Keratinocyte (primary cell): ENCODE results near the gene ADAMTS2. TPM values are rescaled to one million over a fixed set of nuclear protein-coding genes. Genes with fewer than 3 reads are reported as not detected.

Experiments used
- DNase-seq: peaks from one replicate; pipeline ENCODE4 v3.0.0-alpha.2; 2011; ENCODE audit warnings: low read depth, missing footprints, low spot score
- FAIRE-seq: peaks from 2 replicates; lab custom pipeline; 2011; peaks lifted over from hg19 to GRCh38; lab: Jason Lieb, UNC
- H2AFZ ChIP-seq: 2 replicates; pipeline ENCODE4 v1.6.0; 2012; ENCODE audit warnings: low read length, control low read depth, inconsistent platforms; ENCODE audit not compliant: control insufficient read depth
- H3K27ac ChIP-seq: 2 replicates; pipeline ENCODE4 v1.5.1; 2011; ENCODE audit warnings: low read length; ENCODE audit not compliant: control insufficient read depth, insufficient read depth
- H3K27me3 ChIP-seq: 3 replicates; pipeline ENCODE4 v1.6.0; 2011; ENCODE audit warnings: low read length; ENCODE audit not compliant: control insufficient read depth, insufficient read depth; ENCODE audit errors: extremely low read depth
- H3K36me3 ChIP-seq, 2 experiments: 2 replicates in 1 of 2; 3 replicates in 1 of 2; pipeline ENCODE4 v1.5.1; 2011; ENCODE audit warnings: low read length in 2 of 2, mild to moderate bottlenecking in 1 of 2; ENCODE audit not compliant: control insufficient read depth in 2 of 2, insufficient read depth in 2 of 2; ENCODE audit errors: extremely low read depth in 1 of 2
- H3K4me1 ChIP-seq: 3 replicates; pipeline ENCODE4 v1.5.1; 2011; ENCODE audit warnings: low read length; ENCODE audit not compliant: control insufficient read depth, insufficient read depth; ENCODE audit errors: extremely low read depth
- H3K4me2 ChIP-seq: 3 replicates; pipeline ENCODE4 v1.6.0; 2011; ENCODE audit warnings: low read depth, low read length; ENCODE audit not compliant: control insufficient read depth, insufficient read depth; ENCODE audit errors: extremely low read depth
- H3K4me3 ChIP-seq, 3 experiments: fragments of 200-600 bp in 1 of 3; sonication (generic) in 1 of 3; 2 replicates in 2 of 3; 3 replicates in 1 of 3; pipeline ENCODE4 v1.5.1; 2011 to 2016; ENCODE audit warnings: low read length in 3 of 3, mild to moderate bottlenecking in 3 of 3, control low read depth in 2 of 3, inconsistent platforms in 1 of 3, low read depth in 1 of 3, mixed read lengths in 1 of 3, mixed run types in 1 of 3, moderate library complexity in 1 of 3; ENCODE audit not compliant: control insufficient read depth in 2 of 3, insufficient read depth in 2 of 3; ENCODE audit errors: extremely low read depth in 1 of 3
- H3K79me2 ChIP-seq: 2 replicates; pipeline ENCODE4 v1.6.0; 2012; ENCODE audit warnings: low read length; ENCODE audit not compliant: control insufficient read depth, insufficient read depth
- H3K9ac ChIP-seq: 3 replicates; pipeline ENCODE4 v1.6.0; 2011; ENCODE audit warnings: low read length; ENCODE audit not compliant: control insufficient read depth, insufficient read depth; ENCODE audit errors: extremely low read depth
- H3K9me1 ChIP-seq: 3 replicates; pipeline ENCODE4 v1.6.0; 2011; ENCODE audit warnings: low read length; ENCODE audit not compliant: control insufficient read depth, insufficient read depth; ENCODE audit errors: extremely low read depth
- H3K9me3 ChIP-seq: 2 replicates; pipeline ENCODE4 v1.5.1; 2012; ENCODE audit warnings: low read depth, low read length; ENCODE audit not compliant: control insufficient read depth
- H4K20me1 ChIP-seq: 3 replicates; pipeline ENCODE4 v1.6.0; 2011; ENCODE audit warnings: low read length; ENCODE audit not compliant: control insufficient read depth, insufficient read depth; ENCODE audit errors: extremely low read depth
- CTCF ChIP-seq, 3 experiments: IDR thresholded peaks in 1 of 3; conservative IDR thresholded peaks in 1 of 3; optimal IDR thresholded peaks in 1 of 3; 2 replicates in 2 of 3; 3 replicates in 1 of 3; pipeline versions ENCODE3 to v1.5.1; 2011; ENCODE audit warnings: low read length in 3 of 3, mild to moderate bottlenecking in 3 of 3, moderate library complexity in 2 of 3, control low read depth in 1 of 3, inconsistent platforms in 1 of 3; ENCODE audit not compliant: insufficient read depth in 2 of 3; ENCODE audit errors: extremely low read depth in 1 of 3
- EZH2 ChIP-seq: IDR thresholded peaks from one replicate; pipeline ENCODE4 v1.6.1; 2012; ENCODE audit warnings: inconsistent platforms, mild to moderate bottlenecking, low read length, moderate library complexity
- dilution Hi-C: fragments of 300-500 bp; cut with MboI; formaldehyde crosslinking; loops from one replicate; pipeline ENCODE4 v1.7.0; 2020; ENCODE audit warnings: low sequenced_read_pairs; ENCODE audit not compliant: extremely low pct_ligation_motif_present
- polyA plus RNA-seq, 5 experiments: library from polyadenylated mRNA; depleted of rRNA in 3 of 5; stranded (reverse) in 3 of 5; stranded (forward) in 1 of 5; unstranded in 1 of 5; fragments of >200 nt; gene quantifications; 1 replicate in 1 of 5; 2 replicates in 3 of 5; 3 replicates in 1 of 5; pipeline versions ENCODE4 v1.2.1 to v1.2.3, GENCODE V29; 2011 to 2012; ENCODE audit warnings: missing spikeins in 2 of 5, low read depth in 1 of 5, low replicate concordance in 1 of 5

The ADAMTS2 gene
- polyA plus RNA-seq, 1 donor (not counting 4 experiments of a cell fraction or from before 2014, with no cell fraction given): not detected

GRCh38 chr5:179191506-179192184 lies 153.6 kb downstream of the ADAMTS2 start:
- Histone ChIP-seq H3K36me3 (no peaks in the 10 kb centered on the region), H3K4me3 (no peak overlapping the region), H3K27me3 (no peaks in the 10 kb centered on the region), H4K20me1 (no peaks in the 10 kb centered on the region), H2AFZ (no peak overlapping the region), H3K27ac (no peak overlapping the region), H3K4me2 (no peak overlapping the region), H3K79me2 (no peaks in the 10 kb centered on the region), H3K9me3 (peaks cover 15% of the 10 kb centered on the region), H3K9me1 (no peaks in the 10 kb centered on the region), H3K9ac (no peak overlapping the region), H3K4me1 (no peaks in the 10 kb centered on the region)
- dilution Hi-C loops: no loop called here
- DNase-seq (no peak), FAIRE-seq (no peak)
- no peak for TF ChIP-seq EZH2
- no peak for TF ChIP-seq CTCF (optimal IDR thresholded peaks at IDR 0.05 in 1 of 3, IDR thresholded peaks at IDR 0.05 in 1 of 3, conservative IDR thresholded peaks at IDR 0.05 in 1 of 3; ENCODE audit: extremely low read depth in 1 of 3, insufficient read depth in 2 of 3, low read length in 3 of 3)

- Histone ChIP-seq H3K27ac (no peak overlapping the region), H3K79me2 (no peaks in the 10 kb centered on the region), H3K4me1 (no peaks in the 10 kb centered on the region), H4K20me1 (no peaks in the 10 kb centered on the region), H3K27me3 (no peaks in the 10 kb centered on the region), H3K9ac (no peak overlapping the region), H2AFZ (no peak overlapping the region), H3K4me2 (no peak overlapping the region), H3K9me1 (no peaks in the 10 kb centered on the region), H3K4me3 (no peak overlapping the region), H3K36me3 (no peaks in the 10 kb centered on the region), H3K9me3 (peaks cover 15% of the 10 kb centered on the region)
- DNase-seq (no peak), FAIRE-seq (no peak)
- no peak for TF ChIP-seq EZH2
- TF ChIP-seq CTCF (optimal IDR thresholded peaks at IDR 0.05 in 1 of 3, IDR thresholded peaks at IDR 0.05 in 1 of 3, conservative IDR thresholded peaks at IDR 0.05 in 1 of 3; ENCODE audit: extremely low read depth in 1 of 3, insufficient read depth in 2 of 3, low read length in 3 of 3): no peak
- dilution Hi-C loops: no loop called here
Measured at GRCh38 chr5:179190851-179191505, 154.3 kb downstream of the ADAMTS2 start.
